Endothelial cell of umbilical vein (primary cell): Measurements from ENCODE around the gene ADAM19. TPM values are rescaled to one million over a fixed set of nuclear protein-coding genes. Genes with fewer than 3 reads are reported as not detected.

Experiments used
- BruUV-seq: library from RNA; stranded (reverse); fragments of 400-500 nt; replicated peaks from 2 replicates; lab custom pipeline; 2021; lab: Mats Ljungman, UMichigan
- CTCF ChIA-PET: fragments of 300-600, 350-600 bp; sonication (Branson Sonifier 250); formaldehyde crosslinking; loops from one replicate; lab custom pipeline; 2021; ENCODE audit warnings: antibody characterized with exemption, inconsistent platforms; lab: Charles Lee
- POLR2A ChIA-PET: fragments of 300-600, 350-600 bp; sonication (Branson Sonifier 250); formaldehyde crosslinking; loops from one replicate; lab custom pipeline; 2021; ENCODE audit warnings: antibody characterized with exemption, inconsistent platforms; lab: Charles Lee
- DNase-seq: peaks from one replicate; pipeline ENCODE4 v3.0.0-alpha.2; 2011; ENCODE audit warnings: low read depth, low spot score
- FAIRE-seq: peaks from 2 replicates; lab custom pipeline; 2011; peaks lifted over from hg19 to GRCh38; lab: Jason Lieb, UNC
- H2AFZ ChIP-seq: 2 replicates; pipeline ENCODE4 v1.6.0; 2012; ENCODE audit warnings: low read depth, low read length, control low read depth, inconsistent platforms
- H3K27ac ChIP-seq: 2 replicates; pipeline ENCODE4 v1.5.1; 2011; ENCODE audit warnings: low read depth, mild to moderate bottlenecking, control low read depth, low read length, moderate library complexity; ENCODE audit not compliant: insufficient read depth
- H3K27me3 ChIP-seq, 2 experiments: 2 replicates each; pipeline versions ENCODE4 v1.6.0 to v1.6.1; 2011; ENCODE audit warnings: low read length in 2 of 2, mixed read lengths in 1 of 2; ENCODE audit not compliant: control insufficient read depth in 2 of 2, insufficient read depth in 2 of 2
- H3K36me3 ChIP-seq, 2 experiments: 2 replicates in 1 of 2; 3 replicates in 1 of 2; pipeline ENCODE4 v1.5.1; 2011; ENCODE audit warnings: low read length in 2 of 2, mild to moderate bottlenecking in 1 of 2, moderate library complexity in 1 of 2; ENCODE audit not compliant: control insufficient read depth in 2 of 2, insufficient read depth in 2 of 2; ENCODE audit errors: extremely low read depth in 1 of 2
- H3K4me1 ChIP-seq: 3 replicates; pipeline ENCODE4 v1.5.1; 2011; ENCODE audit warnings: mild to moderate bottlenecking, low read length; ENCODE audit not compliant: control insufficient read depth, insufficient read depth; ENCODE audit errors: extremely low read depth
- H3K4me2 ChIP-seq: 2 replicates; pipeline ENCODE4 v1.6.1; 2011; ENCODE audit warnings: low read length, control low read depth, mixed read lengths; ENCODE audit not compliant: insufficient read depth
- H3K4me3 ChIP-seq, 3 experiments: fragments of 200-600 bp in 1 of 3; sonication (generic), shearing (Covaris generic) in 1 of 3; replicated peaks in 1 of 3; 2 replicates each; pipeline ENCODE4 v1.5.1; 2011 to 2016; ENCODE audit warnings: control low read depth in 3 of 3, low read length in 3 of 3, mild to moderate bottlenecking in 2 of 3, inconsistent platforms in 1 of 3, low read depth in 1 of 3, moderate library complexity in 1 of 3; ENCODE audit not compliant: insufficient read depth in 1 of 3
- H3K79me2 ChIP-seq: 2 replicates; pipeline ENCODE4 v1.6.0; 2012; ENCODE audit warnings: low read length, inconsistent platforms; ENCODE audit not compliant: control insufficient read depth, insufficient read depth
- H3K9ac ChIP-seq: replicated peaks from 2 replicates; pipeline ENCODE3; 2011; ENCODE audit warnings: low read length, control low read depth; ENCODE audit not compliant: insufficient read depth; ENCODE audit errors: extremely low read depth
- H3K9me1 ChIP-seq: replicated peaks from 3 replicates; pipeline ENCODE4 v1.6.0; 2011; ENCODE audit warnings: mild to moderate bottlenecking, low read length; ENCODE audit not compliant: control insufficient read depth, insufficient read depth; ENCODE audit errors: extremely low read depth
- H3K9me3 ChIP-seq: replicated peaks from 2 replicates; pipeline ENCODE4 v1.5.1; 2012; ENCODE audit warnings: low read length, inconsistent platforms; ENCODE audit not compliant: control insufficient read depth, insufficient read depth
- H4K20me1 ChIP-seq: replicated peaks from 2 replicates; pipeline ENCODE3; 2011; ENCODE audit warnings: mild to moderate bottlenecking, low read length; ENCODE audit not compliant: control insufficient read depth, insufficient read depth; ENCODE audit errors: extremely low read depth
- CTCF ChIP-seq, 2 donors: IDR thresholded peaks; 1 replicate in 1 of 2; 2 replicates in 1 of 2; pipeline ENCODE4 v1.5.1; 2011; ENCODE audit warnings: low read length in 2 of 2, mild to moderate bottlenecking in 2 of 2, moderate library complexity in 2 of 2, control low read depth in 1 of 2, inconsistent platforms in 1 of 2, low read depth in 1 of 2; ENCODE audit not compliant: insufficient read depth in 1 of 2; ENCODE audit errors: extremely low read depth in 1 of 2
- EZH2 ChIP-seq: IDR thresholded peaks from 2 replicates; pipeline ENCODE4 v1.6.1; 2012; ENCODE audit warnings: borderline replicate concordance, low read depth, mild to moderate bottlenecking, moderate library complexity, low read length, inconsistent platforms; ENCODE audit not compliant: severe bottlenecking
- FOS ChIP-seq: IDR thresholded peaks from 2 replicates; pipeline ENCODE4 v1.6.1; 2011; ENCODE audit warnings: mild to moderate bottlenecking, low read length, moderate library complexity, borderline replicate concordance; ENCODE audit not compliant: insufficient read depth
- GATA2 ChIP-seq: IDR thresholded peaks from 2 replicates; pipeline ENCODE4 v1.7.0; 2011; ENCODE audit warnings: low read depth, mild to moderate bottlenecking, moderate library complexity, mixed read lengths, low read length; ENCODE audit not compliant: insufficient read length, insufficient read depth
- JUN ChIP-seq: IDR thresholded peaks from 2 replicates; pipeline ENCODE4 v1.6.1; 2011; ENCODE audit warnings: borderline replicate concordance, low read depth; ENCODE audit not compliant: insufficient read length, insufficient read depth
- MAX ChIP-seq: IDR thresholded peaks from 2 replicates; pipeline ENCODE4 v1.6.1; 2011; ENCODE audit not compliant: insufficient read depth, insufficient read length
- MYC ChIP-seq: IDR thresholded peaks from one replicate; pipeline ENCODE4 v1.6.1; 2011; ENCODE audit warnings: mild to moderate bottlenecking, low read depth, low read length
- POLR2A ChIP-seq: IDR thresholded peaks from 2 replicates; pipeline ENCODE4 v1.6.1; 2012; ENCODE audit warnings: low read depth, mild to moderate bottlenecking, control low read depth, low read length
- POLR2AphosphoS5 ChIP-seq: IDR thresholded peaks from 2 replicates; pipeline ENCODE4 v1.6.1; 2012; ENCODE audit warnings: low read depth, mild to moderate bottlenecking, control low read depth, low read length, moderate library complexity; ENCODE audit not compliant: insufficient read depth
- dilution Hi-C: fragments of 300-500 bp; cut with MboI; formaldehyde crosslinking; loops from one replicate; pipeline ENCODE4 v1.15.0; 2019; ENCODE audit warnings: low sequenced_read_pairs; ENCODE audit not compliant: extremely low pct_ligation_motif_present
- intact Hi-C: fragments of 100-400 bp; cut with micrococcal nuclease; formaldehyde crosslinking; loops from one replicate; pipeline ENCODE4 v1.10.0; 2022
- polyA plus RNA-seq, 4 experiments: library from polyadenylated mRNA; depleted of rRNA in 3 of 4; stranded (reverse) in 3 of 4; unstranded in 1 of 4; fragments of >200 nt; gene quantifications; 2 replicates each; pipeline versions ENCODE4 v1.2.1 to v1.2.3, GENCODE V29; 2011 to 2012; ENCODE audit warnings: missing spikeins in 1 of 4
- total RNA-seq: library from RNA; stranded (reverse); gene quantifications from 2 replicates; pipeline ENCODE4 v1.2.3, GENCODE V29; 2021

The ADAM19 gene
- total and polyA plus RNA-seq, 2 donors (not counting 3 experiments of a cell fraction or from before 2014, with no cell fraction given) = 10.0 to 22.6 TPM

- Histone ChIP-seq H3K79me2 (no peaks in the 10 kb centered on the region), H3K27ac (no peak overlapping the region), H3K36me3 (peaks cover 0 to 10% of the 10 kb centered on the region in 2 experiments), H2AFZ (no peak overlapping the region), H3K27me3 (no peaks in the 10 kb centered on the region), H3K9me3 (no peaks in the 10 kb centered on the region), H3K4me1 (no peaks in the 10 kb centered on the region), H3K9ac (no peak overlapping the region), H3K4me3 (no peak overlapping the region), H3K4me2 (no peak overlapping the region), H4K20me1 (no peaks in the 10 kb centered on the region), H3K9me1 (no peaks in the 10 kb centered on the region)
- FAIRE-seq (no peak), DNase-seq (no peak)
- CTCF ChIA-PET = no interaction called here
- BruUV-seq = no TSS peak
- dilution Hi-C loops = loop anchor here (25.0 kb wide), 1 partner anchor 157 kb away; a partner anchor contains a TSS
- POLR2A ChIA-PET = no interaction called here
- TF ChIP-seq EZH2 (no peak), MAX (no peak), MYC (no peak)
- intact Hi-C loops = no loop called here
Measured at GRCh38 chr5:157494178-157494832, 81.3 kb downstream of the ADAM19 start.

GRCh38 chr5:157492886-157493285 lies 82.7 kb downstream of the ADAM19 start:
- Histone ChIP-seq H3K79me2 (no peaks in the 10 kb centered on the region), H3K9me3 (no peaks in the 10 kb centered on the region), H3K9me1 (no peaks in the 10 kb centered on the region), H3K4me1 (no peaks in the 10 kb centered on the region), H3K27ac (no peak overlapping the region), H3K36me3 (peaks cover 0 to 10% of the 10 kb centered on the region in 2 experiments), H4K20me1 (no peaks in the 10 kb centered on the region), H3K4me2 (no peak overlapping the region), H3K9ac (no peak overlapping the region), H3K27me3 (no peaks in the 10 kb centered on the region), H3K4me3 (no peak overlapping the region), H2AFZ (no peak overlapping the region)
- ChIA-PET POLR2A (no interaction called here), CTCF (interaction anchor here (0.8 to 1.3 kb wide), 3 partner anchors 8 to 226 kb away, joined by 3 to 5 read pairs (median 3); no protein-coding TSS in a partner anchor)
- dilution Hi-C loops (loop anchor here (25.0 kb wide), 1 partner anchor 156 kb away; a partner anchor contains a TSS), intact Hi-C loops (no loop called here)
- FAIRE-seq (no peak), DNase-seq (no peak)
- BruUV-seq = no TSS peak
- TF ChIP-seq MYC (no peak), POLR2AphosphoS5 (no peak), GATA2 (no peak), FOS (no peak), MAX (no peak), JUN (no peak), POLR2A (no peak), EZH2 (no peak), CTCF (IDR thresholded peaks at IDR 0.05; ENCODE audit: extremely low read depth in 1 of 2, insufficient read depth in 1 of 2, low read depth in 1 of 2, low read length in 2 of 2) (no peak)
